ENCODE measurements around the gene USP6NL.

USP6NL gene

DNA sequence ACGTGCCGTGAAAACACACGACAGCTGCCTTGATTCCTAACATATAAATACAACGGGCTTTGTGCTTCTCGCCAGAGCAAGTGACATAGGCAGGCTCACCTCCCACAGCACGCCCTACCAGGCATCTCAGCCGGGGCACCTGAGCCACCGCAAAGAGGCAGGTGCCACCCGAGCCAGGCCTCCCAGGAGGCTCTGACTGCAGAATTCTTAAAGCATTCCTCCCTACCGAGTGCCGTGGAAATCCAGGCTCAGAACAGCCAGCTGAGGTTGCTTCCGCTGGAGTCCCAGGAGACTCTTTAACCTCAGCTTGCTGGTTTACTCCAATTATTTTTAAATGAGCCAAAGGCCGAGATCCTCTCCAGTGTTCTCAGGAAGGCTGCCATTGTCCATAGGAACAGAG, 206.5 kb downstream of the USP6NL start:
- no peak for DNase-seq

Data from NCI-H2081 treated with DMSO at 0.1 percent for 48 hours (cell line).